Measurements from ENCODE around the gene VWA5B1.

Gene VWA5B1

DNA sequence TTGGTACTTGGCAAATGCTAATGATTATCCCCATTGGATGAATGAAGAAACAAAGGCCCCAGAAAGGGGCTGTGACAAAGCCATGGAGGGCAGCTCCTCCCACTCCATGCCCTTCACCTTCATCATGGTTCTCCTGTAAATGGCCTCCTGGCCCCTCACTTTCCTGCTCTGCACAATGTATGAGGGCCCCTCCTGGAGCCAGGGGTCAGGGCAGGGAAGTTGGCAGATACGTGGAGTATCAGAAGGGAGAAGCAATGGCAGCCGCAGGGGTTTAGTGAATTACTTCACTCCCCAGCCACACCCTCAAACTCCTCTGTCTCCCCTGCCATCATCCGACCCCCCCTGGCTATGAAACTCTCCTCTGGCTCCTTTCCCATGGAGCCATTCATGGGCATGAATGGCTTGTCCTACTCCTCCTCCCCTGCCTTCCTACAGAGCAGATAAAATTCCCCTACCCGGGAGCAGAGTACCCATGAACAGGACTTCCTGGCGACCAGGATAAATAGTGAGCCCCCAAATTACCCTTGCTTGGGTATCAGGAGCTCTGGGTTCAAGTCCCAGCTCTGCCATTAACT is 109.0 kb downstream of the VWA5B1 start:
- DNase-seq, result peak; percentile 2

DNA sequence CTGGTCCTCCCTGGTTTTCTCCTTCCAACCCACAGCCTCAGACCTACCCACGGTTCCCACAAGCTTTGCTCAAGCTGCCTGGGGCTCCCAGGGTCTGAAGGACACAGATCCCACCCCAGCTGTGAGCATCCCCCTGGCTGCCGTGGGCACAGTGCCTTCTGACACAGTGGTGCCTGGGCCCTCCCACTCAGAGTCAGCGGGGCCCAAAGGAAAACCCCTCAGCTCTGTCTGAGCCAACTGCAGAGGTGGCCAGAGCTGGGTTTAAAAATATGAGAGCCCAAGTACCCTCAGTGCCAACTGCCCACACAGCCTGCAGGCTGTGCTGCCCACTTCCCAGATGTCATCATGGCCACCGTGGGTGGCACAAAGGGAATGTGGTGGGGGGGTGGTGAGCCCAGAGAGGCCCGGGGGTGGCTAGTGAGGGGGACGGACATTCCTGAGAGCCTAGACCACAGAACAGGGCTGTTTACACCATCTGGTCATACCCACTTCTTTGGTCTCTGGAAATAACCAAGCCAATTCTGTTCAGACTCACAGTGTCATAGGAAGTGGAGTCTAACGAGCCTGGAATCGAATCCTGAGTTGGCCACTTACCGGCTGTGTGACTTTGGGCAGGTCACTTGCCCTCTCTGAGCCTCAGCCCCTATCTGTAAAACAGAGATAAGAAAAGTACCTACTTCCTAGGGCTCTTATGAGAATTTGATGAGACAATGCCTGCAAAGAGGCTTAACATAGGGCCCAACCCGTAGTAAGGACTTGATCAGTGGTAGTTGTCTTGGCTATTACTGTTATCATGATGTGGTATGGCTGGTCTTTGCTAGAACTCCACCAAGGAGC is 109.9 kb downstream of the VWA5B1 start:
- DNase-seq, result peak; percentile 21

GRCh38 chr1:20401405-20402010 is 110.8 kb downstream of the VWA5B1 start:
- peak; percentile 3 for DNase-seq

DNA sequence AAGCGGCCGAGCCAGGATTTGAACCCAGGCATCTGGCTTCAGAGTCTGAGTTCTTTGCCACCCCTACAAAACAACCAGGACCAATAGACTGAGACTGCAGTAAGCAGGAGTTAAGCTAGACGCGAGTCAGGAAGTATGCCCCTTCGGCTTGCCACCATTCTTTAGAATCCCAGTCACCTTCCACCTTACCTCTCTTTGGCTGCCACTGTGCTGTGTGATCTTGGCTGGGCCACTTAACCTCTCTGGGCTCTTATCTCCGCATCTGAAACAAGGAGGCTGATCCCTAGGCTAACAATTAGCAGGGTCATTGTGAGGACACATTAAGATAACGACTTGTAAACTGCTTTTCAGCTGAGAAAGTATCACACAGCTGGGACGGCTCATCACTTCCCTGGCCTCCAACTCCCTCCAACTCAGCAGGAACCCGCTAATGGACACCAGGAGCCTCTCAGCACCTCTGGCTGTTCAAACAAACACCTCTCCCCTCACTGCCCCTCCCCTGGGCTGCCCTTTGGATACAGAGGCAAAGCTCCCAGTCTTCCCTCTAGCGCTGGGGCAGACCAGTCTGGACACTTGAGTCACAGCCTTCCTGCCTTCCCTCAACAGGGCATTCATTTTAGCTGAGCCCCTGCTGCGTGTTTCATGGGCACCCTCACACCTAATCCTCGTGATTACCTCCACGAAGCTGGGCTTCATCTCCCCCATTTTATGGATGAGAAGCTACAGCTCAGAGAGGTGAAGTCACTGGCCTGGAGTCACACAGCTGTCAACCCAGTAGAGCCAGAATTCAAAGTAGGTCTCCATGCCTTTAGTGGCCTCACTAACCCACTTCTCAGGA is 112.1 kb downstream of the VWA5B1 start:
- no peak for DNase-seq

DNA sequence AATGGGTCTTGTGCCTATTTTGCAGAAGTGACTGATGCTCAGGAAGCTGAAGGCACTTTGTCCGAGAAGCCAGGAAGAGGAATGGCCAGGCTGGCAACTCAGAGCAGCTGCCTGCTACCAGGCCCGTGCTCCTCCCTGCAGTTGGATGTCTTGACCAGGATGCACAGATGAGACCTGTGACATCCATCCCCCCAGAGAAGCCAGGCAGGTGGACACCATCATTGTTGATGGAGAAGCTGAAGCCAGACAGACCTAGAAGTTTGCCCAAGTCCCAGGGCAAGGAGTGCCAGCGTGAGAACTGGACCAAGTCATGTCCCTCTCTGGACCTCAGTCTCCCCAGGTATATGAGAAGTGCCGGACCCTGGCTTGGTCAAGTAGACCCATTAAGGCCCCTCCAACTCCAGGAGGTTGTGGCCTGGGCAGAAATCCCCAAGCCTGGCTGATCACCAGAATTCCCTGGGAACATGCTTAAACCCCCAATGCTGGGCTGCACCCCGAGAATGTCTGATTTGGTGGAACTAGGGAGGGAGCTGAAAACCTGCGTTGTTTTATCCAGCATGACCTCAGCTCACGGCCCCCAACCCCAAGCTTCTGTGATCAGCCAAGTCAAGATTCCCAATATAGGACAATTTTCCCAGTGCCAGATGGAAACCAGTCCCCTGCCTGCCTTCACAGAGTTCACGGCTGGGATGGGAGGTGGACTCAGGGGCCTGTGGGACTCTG is 112.9 kb downstream of the VWA5B1 start:
- DNase-seq, result peak; percentile 7

- peak; percentile 2 for DNase-seq
Observed at GRCh38 chr1:20404466-20404865, 113.8 kb downstream of the VWA5B1 start.

All from femur (tissue), 1 donor.